Fibroblast of lung (primary cell): ENCODE data around the gene PTS.
"Not testable (repeated sequence)": the region's sequence is repeated elsewhere in the genome, so short reads cannot be mapped to it uniquely, and the experiment has no call there.

Source experiments
- CTCF ChIP-seq, 2 donors: IDR thresholded peaks in 1 of 2; conservative IDR thresholded peaks in 1 of 2; 1 replicate in 1 of 2; 2 replicates in 1 of 2; pipeline ENCODE4 v1.5.1; 2011 to 2012; ENCODE audit warnings: low read length in 2 of 2, control low read depth in 1 of 2, inconsistent platforms in 1 of 2, low read depth in 1 of 2, mild to moderate bottlenecking in 1 of 2
- EZH2 ChIP-seq: IDR thresholded peaks from 2 replicates; pipeline ENCODE4 v1.5.1; 2012; ENCODE audit warnings: low read length, control low read depth, mild to moderate bottlenecking; ENCODE audit errors: missing control alignments

DNA sequence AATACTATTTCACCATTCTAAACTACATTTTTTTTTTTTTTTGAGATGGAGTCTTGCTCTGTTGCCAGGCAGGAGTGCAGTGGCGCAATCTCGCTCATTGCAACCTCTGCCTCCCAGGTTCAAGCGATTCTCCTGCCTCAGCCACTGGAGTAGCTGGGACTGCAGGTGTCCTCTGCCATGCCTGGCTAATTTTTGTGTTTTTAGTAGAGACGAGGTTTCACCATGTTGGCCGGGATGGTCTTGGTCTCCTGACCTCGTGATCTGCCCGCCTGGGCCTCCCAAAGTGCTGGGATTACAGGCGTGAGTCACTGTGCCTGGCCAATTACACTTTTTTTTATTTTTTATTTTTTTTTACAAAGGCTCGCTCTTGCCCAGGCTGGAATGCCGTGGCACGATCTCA is 31.1 kb upstream of the PTS start:
- not testable (repeated sequence) for TF ChIP-seq EZH2; CTCF (conservative IDR thresholded peaks at IDR 0.05 in 1 of 2, IDR thresholded peaks at IDR 0.05 in 1 of 2; ENCODE audit: low read depth in 1 of 2, low read length in 2 of 2)
